LHCN-M2 (cell line): ENCODE results near the gene ACD. TPM values are rescaled to one million over a fixed set of nuclear protein-coding genes. Genes with fewer than 3 reads are reported as not detected.

Experiments
- DNase-seq: peaks from one replicate; pipeline ENCODE4 v3.0.0-alpha.2; 2012; ENCODE audit warnings: low read depth
- total RNA-seq: library from RNA; depleted of rRNA; stranded (reverse); fragments of >200 nt; gene quantifications from 2 replicates; pipeline ENCODE4 v1.2.3, GENCODE V29; 2014

ACD gene
- total RNA-seq, 1 experiment from 2014 or later: 44.2 TPM

- no peak for DNase-seq
Observed at GRCh38 chr16:67675999-67676398, 15.9 kb upstream of the ACD start.

GRCh38 chr16:67675579-67675935 lies 15.5 kb upstream of the ACD start:
- DNase-seq: no peak

GRCh38 chr16:67674851-67675578 lies 15.0 kb upstream of the ACD start:
- no peak for DNase-seq

GRCh38 chr16:67673712-67674580 lies 13.9 kb upstream of the ACD start:
- no peak for DNase-seq

GRCh38 chr16:67672739-67673662 lies 12.9 kb upstream of the ACD start:
- peak; percentile 83 for DNase-seq

- DNase-seq: no peak
Observed at GRCh38 chr16:67672306-67672705, 12.2 kb upstream of the ACD start.

GRCh38 chr16:67669499-67670101 lies 9.5 kb upstream of the ACD start:
- no peak for DNase-seq

- no peak for DNase-seq
Observed at GRCh38 chr16:67668495-67669157, 8.6 kb upstream of the ACD start.

GRCh38 chr16:67667817-67668494 lies 7.9 kb upstream of the ACD start:
- peak; percentile 95 for DNase-seq

- no peak for DNase-seq
Observed at GRCh38 chr16:67667453-67667816, 7.4 kb upstream of the ACD start.

GRCh38 chr16:67666559-67667452 lies 6.7 kb upstream of the ACD start, which contains the start of the genes C16orf86 and ENKD1:
Gene C16orf86 (plus strand): TSS chr16:67666814. CDS start chr16:67666971, 157 bp downstream.
Gene ENKD1 (minus strand): TSS chr16:67666750. CDS start chr16:67666442, 308 bp downstream.
- peak; percentile 75 for DNase-seq

- no peak for DNase-seq
Observed at GRCh38 chr16:67666032-67666551, 6.0 kb upstream of the ACD start.

- DNase-seq: no peak
Observed at GRCh38 chr16:67665598-67665997, 5.5 kb upstream of the ACD start.

GRCh38 chr16:67664871-67665270 lies 4.8 kb upstream of the ACD start:
- no peak for DNase-seq

GRCh38 chr16:67664258-67664657 lies 4.2 kb upstream of the ACD start:
- no peak for DNase-seq

- DNase-seq: no peak
Observed at GRCh38 chr16:67663877-67664222, 3.8 kb upstream of the ACD start.

- DNase-seq: no peak
Observed at GRCh38 chr16:67663151-67663876, 3.3 kb upstream of the ACD start.

- DNase-seq: no peak
Observed at GRCh38 chr16:67662653-67663010, 2.6 kb upstream of the ACD start.
